ENCODE data around the gene FARP1. TPM values are rescaled to one million over a fixed set of nuclear protein-coding genes. Genes with fewer than 3 reads are reported as not detected.

The FARP1 gene
- total and polyA plus RNA-seq, 10 of the 15 experiments (the other 5 are each of a cell fraction or from before 2014, with no cell fraction given), result 0.17 to 6.9 (median 0.68) TPM

DNA sequence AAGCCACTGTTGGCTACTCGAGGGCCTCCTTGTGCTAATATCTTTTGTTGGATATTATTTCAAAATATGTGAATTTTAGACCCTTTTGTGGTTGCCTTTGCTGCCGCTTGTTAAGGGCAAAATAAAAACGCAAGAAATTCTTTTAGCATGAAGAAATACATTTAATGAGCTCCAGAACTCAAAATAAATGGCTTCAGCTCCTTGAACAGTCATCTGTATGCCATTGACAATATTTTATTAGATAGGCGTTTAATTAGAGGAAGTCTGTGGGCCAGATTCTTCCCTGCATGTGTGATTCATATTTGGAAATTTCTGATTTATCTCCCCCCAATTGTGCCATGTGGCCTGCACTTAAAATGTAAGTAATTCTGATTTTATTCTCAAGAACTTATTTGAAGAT, 256.9 kb downstream of the FARP1 start:
- TF ChIP-seq, protein P1, sequence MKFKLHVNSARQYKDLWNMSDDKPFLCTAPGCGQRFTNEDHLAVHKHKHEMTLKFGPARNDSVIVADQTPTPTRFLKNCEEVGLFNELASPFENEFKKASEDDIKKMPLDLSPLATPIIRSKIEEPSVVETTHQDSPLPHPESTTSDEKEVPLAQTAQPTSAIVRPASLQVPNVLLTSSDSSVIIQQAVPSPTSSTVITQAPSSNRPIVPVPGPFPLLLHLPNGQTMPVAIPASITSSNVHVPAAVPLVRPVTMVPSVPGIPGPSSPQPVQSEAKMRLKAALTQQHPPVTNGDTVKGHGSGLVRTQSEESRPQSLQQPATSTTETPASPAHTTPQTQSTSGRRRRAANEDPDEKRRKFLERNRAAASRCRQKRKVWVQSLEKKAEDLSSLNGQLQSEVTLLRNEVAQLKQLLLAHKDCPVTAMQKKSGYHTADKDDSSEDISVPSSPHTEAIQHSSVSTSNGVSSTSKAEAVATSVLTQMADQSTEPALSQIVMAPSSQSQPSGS (IDR thresholded peaks at IDR 0.05; ENCODE audit: low read length), result no peak
- TF ChIP-seq FOS (IDR thresholded peaks at IDR 0.05; ENCODE audit: borderline replicate concordance, extremely low read depth, insufficient read length), result no peak
- no peak for TF ChIP-seq SUPT20H (IDR thresholded peaks at IDR 0.05; ENCODE audit: borderline replicate concordance, control insufficient read depth, low read depth, low read length)
- no peak for TF ChIP-seq BMI1 (IDR thresholded peaks at IDR 0.05; ENCODE audit: borderline replicate concordance)
- TF ChIP-seq TCF3 (IDR thresholded peaks at IDR 0.05; ENCODE audit: borderline replicate concordance, insufficient read depth, low read depth, low read length), result no peak
- TF ChIP-seq, protein P2, sequence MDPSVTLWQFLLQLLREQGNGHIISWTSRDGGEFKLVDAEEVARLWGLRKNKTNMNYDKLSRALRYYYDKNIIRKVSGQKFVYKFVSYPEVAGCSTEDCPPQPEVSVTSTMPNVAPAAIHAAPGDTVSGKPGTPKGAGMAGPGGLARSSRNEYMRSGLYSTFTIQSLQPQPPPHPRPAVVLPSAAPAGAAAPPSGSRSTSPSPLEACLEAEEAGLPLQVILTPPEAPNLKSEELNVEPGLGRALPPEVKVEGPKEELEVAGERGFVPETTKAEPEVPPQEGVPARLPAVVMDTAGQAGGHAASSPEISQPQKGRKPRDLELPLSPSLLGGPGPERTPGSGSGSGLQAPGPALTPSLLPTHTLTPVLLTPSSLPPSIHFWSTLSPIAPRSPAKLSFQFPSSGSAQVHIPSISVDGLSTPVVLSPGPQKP (IDR thresholded peaks at IDR 0.05; ENCODE audit: low read depth, low read length), result no peak
- TF ChIP-seq NBN (IDR thresholded peaks at IDR 0.05), result no peak
- no peak for TF ChIP-seq SIN3A (IDR thresholded peaks at IDR 0.05; ENCODE audit: low read depth, low read length)
- no peak for TF ChIP-seq IKZF2 (IDR thresholded peaks at IDR 0.05)
- TF ChIP-seq BACH1 (IDR thresholded peaks at IDR 0.05; ENCODE audit: borderline replicate concordance), result no peak
- no peak for TF ChIP-seq JUND (IDR thresholded peaks at IDR 0.05; ENCODE audit: low read depth, low read length)
- H3K9ac ChIP-seq (ENCODE audit: control insufficient read depth, insufficient read depth, low read length), result no peak overlapping the region
- intact Hi-C loops (cut with micrococcal nuclease; ENCODE audit: unreplicated experiment), result no loop called here
- no peaks in the 10 kb centered on the region for H3K36me3 ChIP-seq (ENCODE audit: control insufficient read depth in 2 of 2, insufficient read depth in 2 of 2, low read length in 1 of 2)
- ChIA-PET POLR2A (no interaction called here), RAD21 (ENCODE audit: unreplicated experiment) (no interaction called here), CTCF (interaction anchor here (1.0 to 1.6 kb wide), 2 partner anchors 14 to 19 kb away, joined by 3 read pairs; no protein-coding TSS in a partner anchor), SMC1A (ENCODE audit: uncharacterized antibody, unreplicated experiment) (no interaction called here)
- no peak for DNase-seq (ENCODE audit: low read depth, low spot score)
- H3K4me3 ChIP-seq, result no peak overlapping the region
- 19% methylated on average over 4 of the region's 4 CpGs for WGBS (ENCODE audit: insufficient coverage, insufficient replicate concordance, low lambda C conversion rate, missing lambda C conversion rate)
- H3K9me3 ChIP-seq (replicated peaks; ENCODE audit: control insufficient read depth, insufficient read depth, low read length), result no peaks in the 10 kb centered on the region
- no peak overlapping the region for H2AFZ ChIP-seq (ENCODE audit: control insufficient read depth, low read depth, low read length)
- no peaks in the 10 kb centered on the region for H3K4me1 ChIP-seq (ENCODE audit: control insufficient read depth, insufficient read depth, low read length)
- H4K20me1 ChIP-seq (ENCODE audit: control insufficient read depth, insufficient read depth), result no peaks in the 10 kb centered on the region
- no peak for ATAC-seq
- H3K79me2 ChIP-seq (ENCODE audit: control insufficient read depth, insufficient read depth, low read length), result no peaks in the 10 kb centered on the region
- in situ Hi-C loops (cut with MboI), result no loop called here
- no TSS peak for BruUV-seq (replicated peaks)
- no peaks in the 10 kb centered on the region for H3K27me3 ChIP-seq (replicated peaks in 1 of 2; ENCODE audit: control insufficient read depth in 2 of 2, insufficient read depth in 2 of 2, low read length in 1 of 2)
- H3K27ac ChIP-seq (ENCODE audit: control insufficient read depth, insufficient read depth), result no peak overlapping the region
- no peak for FAIRE-seq
- H3K4me2 ChIP-seq (ENCODE audit: control insufficient read depth, insufficient read depth), result no peak overlapping the region
